Subcutaneous adipose tissue (tissue), 4 donors: ENCODE data around the gene RAI1. TPM values are rescaled to one million over a fixed set of nuclear protein-coding genes. Genes with fewer than 3 reads are reported as not detected.

ENCODE experiments used
- total RNA-seq, 4 donors: library from RNA; depleted of rRNA; stranded (reverse); fragments of >200 nt; gene quantifications; one replicate each; pipeline ENCODE4 v1.1.0, GENCODE V29; 2016
- TF ChIP-seq, protein P1 (sequence below): fragments of 450-650 bp; IDR thresholded peaks from one replicate; pipeline ENCODE4 v1.5.1; 2016; ENCODE audit warnings: low read depth, mild to moderate bottlenecking, control low read depth, antibody characterized with exemption, moderate library complexity

Gene RAI1
- total RNA-seq, 4 donors from 2014 or later = 4.1 to 20.0 (median 7.5) TPM

DNA sequence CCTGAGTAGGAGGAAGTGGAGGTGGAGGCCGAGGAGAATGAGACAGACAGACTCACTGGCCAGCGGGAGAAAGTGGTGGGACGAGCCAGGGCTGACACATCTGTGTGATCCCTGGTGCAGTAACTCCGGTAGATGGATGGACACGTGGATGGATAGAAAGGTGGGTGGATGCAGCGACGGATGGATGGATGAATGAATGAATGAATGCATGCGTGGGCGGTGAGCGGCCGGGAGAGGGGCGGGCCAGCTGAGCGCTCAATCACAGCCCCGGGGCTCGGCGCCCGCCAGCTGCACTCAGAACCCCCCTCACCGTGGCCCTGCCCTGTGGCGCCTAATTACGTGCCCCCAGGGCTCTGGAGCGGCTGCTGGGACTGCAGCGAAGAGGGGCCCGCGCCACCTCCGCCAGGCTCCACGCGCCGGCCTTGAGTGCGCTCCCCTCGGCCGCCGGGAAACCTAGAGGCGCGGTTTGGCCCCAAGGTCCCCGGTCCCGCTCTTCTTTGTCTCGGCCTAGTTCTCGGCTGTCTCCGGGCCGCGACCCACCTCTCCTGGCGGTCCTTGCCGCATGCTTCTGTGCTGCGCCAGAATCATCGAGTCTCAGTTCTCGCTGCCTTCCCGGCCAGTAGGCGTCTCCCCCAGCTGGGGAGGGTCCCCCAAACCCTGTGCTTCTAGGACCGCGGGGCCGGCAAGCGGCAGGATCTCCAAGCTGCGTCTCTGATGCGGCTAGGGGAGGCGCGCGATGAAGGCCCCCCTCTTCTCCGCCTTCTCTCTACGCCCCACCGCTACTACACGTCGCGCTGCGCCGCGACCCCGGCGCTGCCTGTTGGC lies 41.0 kb downstream of the RAI1 start:
- TF ChIP-seq, protein P1, sequence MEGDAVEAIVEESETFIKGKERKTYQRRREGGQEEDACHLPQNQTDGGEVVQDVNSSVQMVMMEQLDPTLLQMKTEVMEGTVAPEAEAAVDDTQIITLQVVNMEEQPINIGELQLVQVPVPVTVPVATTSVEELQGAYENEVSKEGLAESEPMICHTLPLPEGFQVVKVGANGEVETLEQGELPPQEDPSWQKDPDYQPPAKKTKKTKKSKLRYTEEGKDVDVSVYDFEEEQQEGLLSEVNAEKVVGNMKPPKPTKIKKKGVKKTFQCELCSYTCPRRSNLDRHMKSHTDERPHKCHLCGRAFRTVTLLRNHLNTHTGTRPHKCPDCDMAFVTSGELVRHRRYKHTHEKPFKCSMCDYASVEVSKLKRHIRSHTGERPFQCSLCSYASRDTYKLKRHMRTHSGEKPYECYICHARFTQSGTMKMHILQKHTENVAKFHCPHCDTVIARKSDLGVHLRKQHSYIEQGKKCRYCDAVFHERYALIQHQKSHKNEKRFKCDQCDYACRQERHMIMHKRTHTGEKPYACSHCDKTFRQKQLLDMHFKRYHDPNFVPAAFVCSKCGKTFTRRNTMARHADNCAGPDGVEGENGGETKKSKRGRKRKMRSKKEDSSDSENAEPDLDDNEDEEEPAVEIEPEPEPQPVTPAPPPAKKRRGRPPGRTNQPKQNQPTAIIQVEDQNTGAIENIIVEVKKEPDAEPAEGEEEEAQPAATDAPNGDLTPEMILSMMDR = no peak

DNA sequence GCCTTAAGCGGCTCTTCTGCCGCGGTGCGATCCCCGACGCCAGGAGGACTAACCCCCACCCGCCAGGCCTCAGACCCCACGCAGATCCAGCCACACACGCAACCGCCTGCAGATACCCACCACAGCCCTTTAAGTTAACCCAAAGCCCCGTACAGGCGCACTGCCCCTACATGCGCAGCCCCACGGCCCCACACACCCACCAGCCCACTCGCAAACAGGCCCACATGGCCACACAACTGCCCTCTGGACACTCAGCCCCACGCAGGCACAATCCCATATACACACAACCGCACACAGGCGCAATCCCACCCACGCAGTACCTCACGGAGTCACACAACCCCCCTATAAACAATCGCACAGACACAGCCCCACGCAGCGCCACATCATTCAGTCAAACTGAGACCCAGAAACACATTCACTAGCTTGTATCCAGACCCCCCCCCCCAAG lies 41.7 kb downstream of the RAI1 start:
- TF ChIP-seq, protein P1 = no peak

DNA sequence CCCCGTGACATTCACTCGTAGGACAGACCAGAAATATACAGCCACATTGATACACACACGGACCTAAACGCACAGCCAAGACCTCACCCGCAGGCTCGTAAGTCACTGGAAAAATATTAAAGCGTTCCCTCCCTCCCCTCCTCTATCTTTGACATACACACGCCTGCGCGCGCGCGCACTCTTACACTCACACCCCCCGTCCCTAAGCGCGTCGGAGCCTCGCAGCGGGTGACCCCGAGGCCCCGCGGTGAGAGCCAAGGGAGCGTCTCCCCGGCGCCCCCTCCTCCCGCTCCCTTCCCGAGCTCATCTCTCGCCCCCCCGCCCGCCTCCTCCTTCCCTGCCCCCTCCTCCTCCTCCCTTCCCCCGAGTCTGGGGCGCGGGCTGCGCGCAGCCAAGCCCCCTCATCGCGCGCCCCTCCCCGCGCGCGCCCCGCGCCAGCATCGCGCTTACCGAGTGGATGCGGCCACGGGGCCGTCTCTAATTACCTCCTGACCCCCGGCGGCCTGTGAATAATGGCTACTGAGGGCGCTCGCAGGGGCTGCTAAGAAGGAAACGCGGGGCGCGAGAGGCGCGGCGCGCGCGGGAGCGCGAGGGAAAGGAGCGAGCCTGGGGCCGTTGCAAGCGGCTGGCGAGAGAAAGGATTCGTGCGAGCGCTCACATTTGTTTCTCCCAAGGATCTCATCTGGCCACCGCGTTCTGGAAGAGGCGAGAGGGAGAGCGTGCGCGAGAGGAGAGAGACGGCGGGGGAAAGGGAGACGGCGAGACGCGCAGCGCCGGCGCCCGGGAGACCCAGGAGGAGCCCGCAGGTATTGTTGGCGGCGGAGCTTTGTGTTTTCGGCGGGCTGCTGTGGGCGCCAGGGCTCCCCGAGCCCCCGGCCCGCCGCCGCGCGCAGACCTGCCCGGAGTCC lies 42.4 kb downstream of the RAI1 start:
- TF ChIP-seq, protein P1 = no peak

DNA sequence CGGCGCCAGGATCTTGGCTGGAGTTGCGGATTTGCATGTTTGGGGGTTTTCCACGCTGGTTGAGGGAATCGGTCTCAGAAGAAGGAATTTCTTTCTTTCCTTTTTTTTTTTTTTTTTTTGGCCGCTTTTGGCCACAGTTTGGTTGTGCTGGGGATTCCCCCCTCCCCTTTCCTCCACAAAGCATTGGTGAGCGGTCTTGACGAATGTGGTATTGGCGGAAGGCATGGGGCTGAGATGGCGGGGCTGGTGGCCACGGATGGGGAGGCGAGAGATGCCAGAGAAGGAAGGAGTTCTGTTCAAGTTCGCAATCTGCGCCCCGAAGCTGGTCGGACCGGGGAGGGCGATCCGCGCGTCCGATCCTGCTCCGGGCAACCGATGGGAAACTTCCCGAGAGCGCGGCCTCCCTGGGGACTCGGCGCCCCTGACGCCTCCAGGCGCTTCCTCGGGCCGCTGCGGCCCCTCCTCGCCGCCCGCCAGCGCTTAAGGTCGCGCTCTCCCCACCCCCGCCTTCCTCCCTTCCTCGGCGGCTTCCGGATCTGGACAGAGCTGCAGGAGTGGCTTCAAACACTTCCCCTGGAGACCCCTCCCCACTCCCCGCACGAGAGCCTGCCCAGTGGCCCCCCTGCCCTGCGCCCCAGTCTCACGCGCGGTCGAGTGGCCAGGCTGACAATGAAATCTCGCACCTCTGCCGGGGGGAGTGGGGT lies 43.2 kb downstream of the RAI1 start:
- TF ChIP-seq, protein P1 = no peak

DNA sequence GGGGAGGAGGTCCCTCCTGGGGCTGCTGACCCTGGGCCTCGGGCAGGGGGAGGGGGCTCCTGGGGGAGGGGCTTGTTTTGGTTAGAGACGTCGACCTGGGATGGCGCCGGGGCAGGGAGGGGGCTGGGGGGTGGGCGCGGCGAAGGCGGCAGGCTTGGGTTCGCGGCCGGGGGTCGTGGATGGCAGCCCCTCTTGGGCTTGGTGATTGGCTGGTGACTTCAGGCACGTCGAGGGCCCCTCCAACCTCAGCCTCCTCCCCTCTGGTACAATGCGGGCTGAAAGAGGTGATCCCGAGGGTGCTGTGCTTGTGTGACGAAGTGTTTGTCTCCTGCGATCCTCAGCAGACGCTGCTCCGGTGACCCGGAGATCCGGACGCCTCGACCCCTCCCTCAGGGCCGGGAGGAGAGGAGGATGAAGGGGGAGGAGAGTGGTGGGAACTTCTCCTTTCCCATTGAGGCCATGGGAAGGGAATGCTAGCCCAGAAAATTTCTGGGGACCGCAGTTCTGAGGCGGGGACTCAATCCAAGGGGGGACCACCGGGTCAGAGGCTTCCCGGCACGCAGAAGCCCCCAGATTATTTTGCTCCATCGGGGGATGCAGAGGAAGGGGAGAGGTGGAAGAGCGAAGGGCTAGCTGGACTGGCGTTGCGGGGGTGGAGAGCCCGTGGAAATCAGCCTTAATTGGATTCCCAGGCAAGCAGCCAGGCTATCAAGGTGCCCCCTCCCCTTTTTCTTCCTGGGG lies 43.9 kb downstream of the RAI1 start:
- TF ChIP-seq, protein P1 = no peak

DNA sequence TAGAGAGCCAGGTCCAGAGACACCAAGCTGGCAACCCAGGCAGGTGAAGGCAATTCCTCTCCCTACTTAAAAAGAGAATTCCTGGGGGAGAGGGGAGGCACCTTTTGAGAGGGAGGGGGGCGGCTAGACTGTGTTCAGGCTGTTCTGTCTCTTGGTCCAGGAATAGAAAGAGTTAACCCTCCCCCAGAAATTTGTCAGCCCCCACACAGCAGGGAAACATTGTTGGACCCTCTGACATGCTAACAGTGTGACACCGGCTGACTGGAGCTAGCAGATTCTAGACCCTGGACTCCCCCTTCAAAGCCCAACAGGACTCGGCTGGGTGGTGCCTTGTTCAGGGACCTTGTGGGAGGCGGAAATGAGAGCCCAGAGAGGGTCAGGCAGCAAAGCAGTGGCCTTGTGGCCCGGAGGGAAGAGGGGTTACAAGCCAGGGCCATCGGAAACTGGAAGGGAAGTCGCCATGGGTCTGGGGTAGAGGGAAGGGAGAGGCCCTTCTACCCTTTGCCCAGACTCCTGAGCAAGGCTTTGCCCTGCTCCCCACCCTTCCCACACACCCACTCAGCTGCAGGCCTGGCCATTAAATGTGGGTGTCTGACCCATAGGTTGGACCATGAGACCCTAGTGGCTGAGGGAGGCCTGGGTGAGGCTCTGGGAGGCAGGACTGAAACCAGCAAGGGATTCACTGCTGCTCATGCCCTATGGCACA lies 44.6 kb downstream of the RAI1 start:
- TF ChIP-seq, protein P1 = no peak
